SIG-M5 treated with dmso at 0.1 percent for 504 hours (cell line): Measurements from ENCODE around the gene RGS17.

Experiments used
- DNase-seq: peaks from one replicate; lab custom pipeline; 2025; ENCODE audit not compliant: unreplicated experiment; lab: John Stamatoyannopoulos, UW

Gene RGS17

DNA sequence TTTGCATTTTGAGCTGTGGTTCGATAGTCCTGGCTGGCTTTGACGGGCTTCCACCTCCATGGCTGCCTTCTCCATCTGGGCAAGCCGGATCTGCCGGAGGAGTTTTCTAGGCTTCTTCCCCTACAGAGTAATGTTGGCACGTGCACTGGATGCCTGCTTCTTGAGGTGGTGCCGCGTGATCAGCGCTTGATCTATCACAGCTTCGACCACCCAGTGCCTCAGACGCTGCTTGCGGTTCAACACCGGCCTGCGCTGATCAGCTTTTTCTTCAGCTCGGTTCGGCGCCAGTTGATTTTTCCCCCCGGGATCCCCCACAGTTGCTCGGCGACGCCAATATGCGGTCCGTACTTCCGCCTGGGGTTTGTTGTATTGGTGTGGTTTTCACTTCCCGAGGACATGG is 171.7 kb downstream of the RGS17 start:
- DNase-seq, result no peak

DNA sequence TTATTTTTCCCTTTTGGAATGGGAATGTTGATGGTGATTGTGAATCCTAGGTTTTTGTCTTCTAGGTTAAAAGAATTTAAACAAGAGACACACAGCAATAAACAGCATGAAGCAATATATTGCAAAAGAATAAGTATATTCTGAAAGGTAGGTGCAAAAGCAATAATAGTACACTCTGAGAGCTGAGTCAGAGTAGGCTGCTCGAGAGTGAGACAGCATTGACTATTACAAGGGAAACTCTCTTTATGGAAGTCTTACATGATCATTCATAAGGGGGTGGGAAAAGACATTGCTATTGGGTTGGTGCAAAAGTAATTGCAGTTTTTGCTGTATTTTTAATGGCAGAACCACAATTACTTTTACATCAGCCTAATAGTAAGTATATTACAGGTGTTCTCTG is 173.3 kb downstream of the RGS17 start:
- DNase-seq, result no peak
